MG63 (cell line): ENCODE results near the gene SELENOV. TPM values are rescaled to one million over a fixed set of nuclear protein-coding genes. Genes with fewer than 3 reads are reported as not detected.

ENCODE experiments used
- DNase-seq: peaks from one replicate; pipeline ENCODE4 v3.0.0-alpha.2; 2020
- H3K27me3 ChIP-seq: fragments of 250-450 bp; sonication (Bioruptor Pico); 2 replicates; pipeline ENCODE4 v1.5.1; 2020; ENCODE audit warnings: mild to moderate bottlenecking, moderate library complexity
- H3K36me3 ChIP-seq: fragments of 250-450 bp; sonication (Bioruptor Pico); 2 replicates; pipeline ENCODE4 v1.5.1; 2020; ENCODE audit warnings: mild to moderate bottlenecking, moderate library complexity
- H3K4me3 ChIP-seq: fragments of 250-450 bp; sonication (Bioruptor Pico); 2 replicates; pipeline ENCODE4 v1.5.1; 2020; ENCODE audit warnings: mild to moderate bottlenecking, moderate library complexity
- H3K9me3 ChIP-seq: fragments of 250-450 bp; sonication (Bioruptor Pico); 2 replicates; pipeline ENCODE4 v1.5.1; 2020; ENCODE audit warnings: mild to moderate bottlenecking, moderate library complexity
- total RNA-seq: library from RNA; depleted of rRNA; stranded (reverse); fragments of >200 nt; shearing (Covaris generic); gene quantifications from 2 replicates; pipeline ENCODE4 v1.2.3, GENCODE V29; 2014; ENCODE audit warnings: low replicate concordance; rRNA removed

Gene SELENOV
- total RNA-seq, 1 experiment from 2014 or later = not detected

DNA sequence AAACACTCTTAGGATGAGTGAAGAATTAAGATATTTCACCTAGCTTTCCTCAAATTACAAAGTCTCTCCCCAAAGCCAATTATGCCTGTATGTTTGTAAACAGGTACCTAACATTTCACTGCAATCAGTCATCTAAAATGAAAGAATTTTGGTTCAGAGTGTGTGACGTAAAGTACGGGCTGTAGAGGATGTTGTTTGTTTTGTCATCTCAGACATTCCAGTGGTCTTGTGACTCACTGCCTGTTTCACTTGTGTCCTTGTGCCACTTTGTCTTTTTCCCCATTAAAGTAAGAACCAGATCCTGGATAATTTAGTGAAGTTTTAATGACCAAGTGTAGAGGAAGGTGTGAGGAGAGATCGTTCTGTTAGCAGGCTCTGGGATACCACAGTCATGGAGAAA lies 53.7 kb downstream of the SELENOV start:
- peaks cover 6% of the 10 kb centered on the region; the same call in 1 of the 2 replicates for H3K27me3 ChIP-seq
- no peak for DNase-seq
- H3K9me3 ChIP-seq = no peaks in the 10 kb centered on the region; the same call in 1 of the 2 replicates
- no peak overlapping the region for H3K4me3 ChIP-seq
- no peaks in the 10 kb centered on the region for H3K36me3 ChIP-seq

Other genes starting within 250 kb of the SELENOV start
- not detected in 2 replicates for gene IFNL2, start 246.7 kb upstream of the SELENOV start, total RNA-seq
- not detected in 2 replicates for gene IFNL1, start 218.7 kb upstream of the SELENOV start, total RNA-seq
- gene LRFN1, start 194.3 kb upstream of the SELENOV start, total RNA-seq = 0.07 and 0.23 TPM in 2 replicates
- gene GMFG, start 179.1 kb upstream of the SELENOV start, total RNA-seq = not detected in 2 replicates
- 27.5 and 37.0 TPM in 2 replicates for gene SAMD4B, start 172.7 kb upstream of the SELENOV start, total RNA-seq
- 62.0 and 62.4 TPM in 2 replicates for gene PAF1, start 124.0 kb upstream of the SELENOV start, total RNA-seq
- gene MED29, start 123.8 kb upstream of the SELENOV start, total RNA-seq = 18.1 and 26.5 TPM in 2 replicates
- 0.66 and 1.4 TPM in 2 replicates for gene ZFP36, start 108.3 kb upstream of the SELENOV start, total RNA-seq
- 3.0 and 12.4 TPM in 2 replicates for gene PLEKHG2, start 102.5 kb upstream of the SELENOV start, total RNA-seq
- gene RPS16, start 79.2 kb upstream of the SELENOV start, total RNA-seq = 95.9 and 97.8 TPM in 2 replicates
- gene SUPT5H, start 69.6 kb upstream of the SELENOV start, total RNA-seq = 55.9 and 102 TPM in 2 replicates
- 166 and 218 TPM in 2 replicates for gene TIMM50, start 34.3 kb upstream of the SELENOV start, total RNA-seq
- gene DLL3, start 16.2 kb upstream of the SELENOV start, total RNA-seq = 1.7 and 5.6 TPM in 2 replicates
- 4.0 and 5.5 TPM in 2 replicates for gene EID2B, start 17.7 kb downstream of the SELENOV start, total RNA-seq
- 15.3 and 17.5 TPM in 2 replicates for gene EID2, start 25.0 kb downstream of the SELENOV start, total RNA-seq
- not detected in 2 replicates for gene LGALS13, start 87.4 kb downstream of the SELENOV start, total RNA-seq
- not detected in 2 replicates for gene LGALS16, start 140.8 kb downstream of the SELENOV start, total RNA-seq
- gene LGALS14, start 189.3 kb downstream of the SELENOV start, total RNA-seq = not detected in 2 replicates
- not detected in 2 replicates for gene CLC, start 222.9 kb downstream of the SELENOV start, total RNA-seq